Tibial nerve (tissue), 4 donors: Measurements from ENCODE around the gene METTL22. TPM values are rescaled to one million over a fixed set of nuclear protein-coding genes. Genes with fewer than 3 reads are reported as not detected.

Experiments used
- DNase-seq, 2 donors: peaks; one replicate each; pipeline ENCODE4 v3.0.0-alpha.2; 2019; ENCODE audit warnings: low spot score in 2 of 2
- H3K27ac ChIP-seq, 4 donors: fragments of 200-600 bp; sonication (generic) in 3 of 4; one replicate each; pipeline ENCODE4 v1.5.1; 2017 to 2019; ENCODE audit warnings: mild to moderate bottlenecking in 1 of 4
- H3K27me3 ChIP-seq, 2 donors: fragments of 200-600 bp; sonication (generic) in 1 of 2; one replicate each; pipeline versions ENCODE4 v1.5.1 to v1.6.0; 2017 to 2019
- H3K36me3 ChIP-seq, 3 donors: fragments of 200-600 bp; sonication (generic); one replicate each; pipeline ENCODE4 v1.5.1; 2018 to 2019
- H3K4me1 ChIP-seq, 4 donors: fragments of 200-600 bp; sonication (generic) in 3 of 4; one replicate each; pipeline ENCODE4 v1.5.1; 2017 to 2019
- H3K4me3 ChIP-seq, 4 donors: fragments of 200-600 bp; sonication (generic) in 3 of 4; one replicate each; pipeline ENCODE4 v1.5.1; 2017 to 2019; ENCODE audit warnings: mild to moderate bottlenecking in 1 of 4, moderate library complexity in 1 of 4
- H3K9me3 ChIP-seq, 4 donors: fragments of 200-600 bp; sonication (generic) in 3 of 4; one replicate each; pipeline ENCODE4 v1.5.1; 2017 to 2019
- CTCF ChIP-seq, 5 experiments: fragments of 200-600 bp in 3 of 5; fragments of 450-650 bp in 2 of 5; sonication (generic) in 3 of 5; IDR thresholded peaks; one replicate each; pipeline ENCODE4 v1.5.1; 2016 to 2019; ENCODE audit warnings: antibody characterized with exemption in 5 of 5, mild to moderate bottlenecking in 3 of 5, moderate library complexity in 2 of 5
- EP300 ChIP-seq, 2 donors: sonication (generic); formaldehyde crosslinking; IDR thresholded peaks; one replicate each; pipeline ENCODE4 v1.6.1; 2017; ENCODE audit warnings: antibody characterized with exemption in 2 of 2, mild to moderate bottlenecking in 1 of 2
- POLR2A ChIP-seq, 2 donors: fragments of 450-650 bp; IDR thresholded peaks; one replicate each; pipeline ENCODE4 v1.6.1; 2017; ENCODE audit warnings: antibody characterized with exemption in 2 of 2, mild to moderate bottlenecking in 2 of 2, moderate library complexity in 2 of 2
- WGBS, 2 donors: methylation state at CpG; one replicate each; pipeline ENCODE4 v1.1.5; 2018; 5-methylcytosine and 5-hydroxymethylcytosine counted together
- total RNA-seq, 4 donors: library from RNA; depleted of rRNA; stranded (reverse); fragments of >200 nt; gene quantifications; one replicate each; pipeline ENCODE4 v1.1.0, GENCODE V29; 2016

The METTL22 gene
- total RNA-seq, 4 donors from 2014 or later = 34.3 to 69.5 (median 46.6) TPM

GRCh38 chr16:8576141-8577004 is 45.1 kb upstream of the METTL22 start:
- WGBS, 2 donors = 83 to 84% methylated on average over 4 of the region's 4 CpGs
- peaks cover 0 to 19% (median 3%) of the 10 kb centered on the region in 4 donors for H3K4me1 ChIP-seq
- H3K4me3 ChIP-seq = no peak overlapping the region
- no peaks in the 10 kb centered on the region for H3K36me3 ChIP-seq
- DNase-seq = no peak
- H3K9me3 ChIP-seq = no peaks in the 10 kb centered on the region
- H3K27me3 ChIP-seq = no peaks in the 10 kb centered on the region
- no peak for TF ChIP-seq EP300 (IDR thresholded peaks at IDR 0.05)
- TF ChIP-seq CTCF (IDR thresholded peaks at IDR 0.05) = no peak
- no peak for TF ChIP-seq POLR2A (IDR thresholded peaks at IDR 0.05)
- no peak overlapping the region for H3K27ac ChIP-seq

GRCh38 chr16:8577678-8578304 is 43.7 kb upstream of the METTL22 start:
- DNase-seq = no peak

GRCh38 chr16:8579559-8579958 is 41.9 kb upstream of the METTL22 start:
- TF ChIP-seq CTCF (IDR thresholded peaks at IDR 0.05) (no peak), POLR2A (IDR thresholded peaks at IDR 0.05) (no peak), EP300 (IDR thresholded peaks at IDR 0.05) (no peak)
- H3K9me3 ChIP-seq = no peaks in the 10 kb centered on the region
- H3K27me3 ChIP-seq = no peaks in the 10 kb centered on the region
- H3K36me3 ChIP-seq = no peaks in the 10 kb centered on the region
- H3K27ac ChIP-seq = no peak overlapping the region
- 81 to 84% methylated on average over 9 of the region's 9 CpGs for WGBS, 2 donors
- DNase-seq = no peak
- no peak overlapping the region for H3K4me3 ChIP-seq
- peaks cover 0 to 3% (median 0%) of the 10 kb centered on the region in 4 donors for H3K4me1 ChIP-seq

More at GRCh38 chr16:8577678-8578304, 43.7 kb upstream of the METTL22 start:
- TF ChIP-seq EP300 (IDR thresholded peaks at IDR 0.05) (no peak), CTCF (IDR thresholded peaks at IDR 0.05) (no peak), POLR2A (IDR thresholded peaks at IDR 0.05) (no peak)
- Histone ChIP-seq H3K27me3 (no peaks in the 10 kb centered on the region), H3K4me1 (peaks cover 0 to 8% (median 0%) of the 10 kb centered on the region in 4 donors), H3K27ac (no peak overlapping the region), H3K4me3 (no peak overlapping the region), H3K36me3 (no peaks in the 10 kb centered on the region), H3K9me3 (no peaks in the 10 kb centered on the region)
- 68 to 71% methylated on average over 10 of the region's 10 CpGs for WGBS, 2 donors

- Histone ChIP-seq H3K27ac (no peak overlapping the region), H3K27me3 (peaks cover 0 to 2% of the 10 kb centered on the region in 2 donors), H3K4me3 (no peak overlapping the region), H3K36me3 (no peaks in the 10 kb centered on the region), H3K9me3 (no peaks in the 10 kb centered on the region), H3K4me1 (peaks cover 0 to 3% (median 0%) of the 10 kb centered on the region in 4 donors)
- TF ChIP-seq CTCF (IDR thresholded peaks at IDR 0.05) (no peak), POLR2A (IDR thresholded peaks at IDR 0.05) (no peak), EP300 (IDR thresholded peaks at IDR 0.05) (no peak)
- WGBS, 2 donors = 19 to 26% methylated on average over 6 of the region's 6 CpGs
- DNase-seq = peak in 1 of 2 donors; percentile 18
These were observed 39.5 kb upstream of the METTL22 start for GRCh38 chr16:8581831-8582580.
